Measurements from ENCODE around the gene RGS7.

RGS7 gene

GRCh38 chr1:241356519-241357365, at the start of gene RGS7:
Gene RGS7, minus strand, starts transcription at chr1:241357205.
- no peak within 1 kb of the TSS for H3K4me3 ChIP-seq (ENCODE audit: low read depth, low read length)
- TF ChIP-seq MYC (IDR thresholded peaks at IDR 0.05; ENCODE audit: low read depth, low read length) (no peak), CTCF (IDR thresholded peaks at IDR 0.05; ENCODE audit: low read depth, low read length) (no peak), POLR2A (IDR thresholded peaks at IDR 0.05; ENCODE audit: extremely low read depth, insufficient read length) (no peak), MAX (IDR thresholded peaks at IDR 0.05; ENCODE audit: low read depth, low read length) (no peak)
- no peak for DNase-seq (ENCODE audit: low read depth)

GRCh38 chr1:241406421-241406820, 49.4 kb upstream of the RGS7 start:
- H3K4me3 ChIP-seq (ENCODE audit: low read depth, low read length) = no peak overlapping the region
- TF ChIP-seq MYC (IDR thresholded peaks at IDR 0.05; ENCODE audit: low read depth, low read length) = no peak
- no peak for TF ChIP-seq POLR2A (IDR thresholded peaks at IDR 0.05; ENCODE audit: extremely low read depth, insufficient read length)
- TF ChIP-seq MAX (IDR thresholded peaks at IDR 0.05; ENCODE audit: low read depth, low read length) = no peak
- no peak for DNase-seq (ENCODE audit: low read depth)

- TF ChIP-seq CTCF (IDR thresholded peaks at IDR 0.05; ENCODE audit: low read depth, low read length) (no peak), MYC (IDR thresholded peaks at IDR 0.05; ENCODE audit: low read depth, low read length) (no peak), MAX (IDR thresholded peaks at IDR 0.05; ENCODE audit: low read depth, low read length) (no peak), POLR2A (IDR thresholded peaks at IDR 0.05; ENCODE audit: extremely low read depth, insufficient read length) (no peak)
- DNase-seq (ENCODE audit: low read depth) = no peak
- H3K4me3 ChIP-seq (ENCODE audit: low read depth, low read length) = no peak overlapping the region
Measured at GRCh38 chr1:241401156-241401555, 44.2 kb upstream of the RGS7 start.

DNA sequence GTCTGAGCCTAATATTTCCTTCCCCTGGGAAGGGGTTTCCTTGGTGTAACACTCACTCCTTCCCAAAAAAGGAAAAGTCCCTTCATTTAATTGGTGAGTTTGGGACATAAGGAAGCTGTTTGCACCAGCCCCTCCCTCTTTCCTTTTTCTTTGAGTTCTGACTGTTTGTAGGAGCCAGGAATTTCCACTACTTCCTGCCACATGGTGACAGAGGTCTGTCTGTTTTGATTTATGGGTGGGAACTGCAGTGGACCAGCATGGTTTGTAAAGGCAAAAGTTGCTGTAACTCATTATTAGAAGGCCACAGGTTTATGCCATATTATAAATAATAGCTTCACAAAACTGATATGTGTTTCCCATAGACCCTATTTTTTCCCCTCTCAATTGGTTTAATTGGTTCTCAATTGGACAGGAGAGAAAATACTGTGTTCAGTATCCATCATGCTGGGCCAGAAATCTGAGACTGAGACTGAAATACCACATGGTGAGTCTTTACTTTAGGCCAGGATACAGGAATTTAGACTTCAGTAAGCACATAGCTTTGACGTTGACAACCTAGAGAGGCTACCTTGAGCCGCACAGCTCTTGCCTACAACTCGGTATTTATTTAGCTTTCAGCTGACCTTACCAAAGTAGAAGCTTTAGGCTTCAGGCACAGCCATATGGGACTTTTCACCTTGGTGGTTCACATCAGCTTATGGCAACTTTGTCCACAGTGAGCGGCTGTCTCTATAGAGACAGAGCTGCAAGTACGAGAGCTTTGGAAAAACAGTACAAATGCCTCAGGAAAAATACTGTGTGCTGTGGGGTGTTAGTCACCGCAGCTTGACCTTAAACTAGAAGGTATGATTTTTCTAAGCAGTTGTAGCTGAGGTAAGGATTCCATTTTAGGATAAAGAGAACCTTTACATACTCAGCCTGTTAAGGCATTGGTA, 40.0 kb upstream of the RGS7 start:
- no peak for DNase-seq (ENCODE audit: low read depth)
- H3K4me3 ChIP-seq (ENCODE audit: low read depth, low read length) = no peak overlapping the region
- TF ChIP-seq MYC (IDR thresholded peaks at IDR 0.05; ENCODE audit: low read depth, low read length) (no peak), MAX (IDR thresholded peaks at IDR 0.05; ENCODE audit: low read depth, low read length) (no peak), POLR2A (IDR thresholded peaks at IDR 0.05; ENCODE audit: extremely low read depth, insufficient read length) (no peak), CTCF (IDR thresholded peaks at IDR 0.05; ENCODE audit: low read depth, low read length) (no peak)

- no peak overlapping the region for H3K4me3 ChIP-seq (ENCODE audit: low read depth, low read length)
- no peak for DNase-seq (ENCODE audit: low read depth)
- TF ChIP-seq CTCF (IDR thresholded peaks at IDR 0.05; ENCODE audit: low read depth, low read length) (no peak), MAX (IDR thresholded peaks at IDR 0.05; ENCODE audit: low read depth, low read length) (no peak), MYC (IDR thresholded peaks at IDR 0.05; ENCODE audit: low read depth, low read length) (no peak), POLR2A (IDR thresholded peaks at IDR 0.05; ENCODE audit: extremely low read depth, insufficient read length) (no peak)
Measured at GRCh38 chr1:241391926-241392710, 35.1 kb upstream of the RGS7 start.
